Gastrocnemius medialis (tissue), 4 donors: ENCODE results near the gene IGSF1. TPM values are rescaled to one million over a fixed set of nuclear protein-coding genes. Genes with fewer than 3 reads are reported as not detected.

Source experiments
- ATAC-seq, 2 donors: fragments of 150-250 bp; one replicate each; pipeline ENCODE4 v1.9.1; 2016
- DNase-seq, 2 donors: peaks; one replicate each; pipeline ENCODE4 v3.0.0-alpha.2; 2019
- H3K27ac ChIP-seq, 4 donors: fragments of 200-600 bp; sonication (generic); 1 replicate in 1 of 4; 2 replicates in 3 of 4; pipeline ENCODE4 v1.5.1; 2016 to 2018; ENCODE audit warnings: mild to moderate bottlenecking in 2 of 4, moderate library complexity in 1 of 4
- H3K27me3 ChIP-seq, 3 donors: fragments of 200-600 bp; sonication (generic) in 2 of 3; 1 replicate in 1 of 3; 2 replicates in 2 of 3; pipeline versions ENCODE4 v1.5.1 to v1.6.0; 2016 to 2019; ENCODE audit warnings: mild to moderate bottlenecking in 1 of 3, moderate library complexity in 1 of 3
- H3K36me3 ChIP-seq, 2 donors: fragments of 200-600 bp; sonication (generic) in 1 of 2; one replicate each; pipeline ENCODE4 v1.5.1; 2017 to 2018
- H3K4me1 ChIP-seq, 2 donors: fragments of 200-600 bp; sonication (generic) in 1 of 2; one replicate each; pipeline ENCODE4 v1.5.1; 2016 to 2017; ENCODE audit warnings: mild to moderate bottlenecking in 2 of 2
- H3K4me3 ChIP-seq, 4 donors: fragments of 200-600 bp; sonication (generic) in 3 of 4; 1 replicate in 1 of 4; 2 replicates in 3 of 4; pipeline ENCODE4 v1.5.1; 2016 to 2019; ENCODE audit warnings: mild to moderate bottlenecking in 2 of 4
- H3K9me3 ChIP-seq, 3 donors: fragments of 200-600 bp; sonication (generic) in 2 of 3; 1 replicate in 1 of 3; 2 replicates in 2 of 3; pipeline ENCODE4 v1.5.1; 2016 to 2019
- CTCF ChIP-seq, 5 experiments: fragments of 450-650 bp in 3 of 5; fragments of 200-600 bp in 2 of 5; sonication (generic) in 2 of 5; IDR thresholded peaks in 4 of 5; conservative IDR thresholded peaks in 1 of 5; 1 replicate in 4 of 5; 2 replicates in 1 of 5; pipeline ENCODE4 v1.5.1; 2016 to 2019; ENCODE audit warnings: antibody characterized with exemption in 5 of 5, mild to moderate bottlenecking in 3 of 5, moderate library complexity in 3 of 5
- POLR2A ChIP-seq, 2 donors: fragments of 450-650 bp; IDR thresholded peaks; one replicate each; pipeline ENCODE4 v1.6.1; 2017; ENCODE audit warnings: antibody characterized with exemption in 2 of 2, mild to moderate bottlenecking in 2 of 2, moderate library complexity in 2 of 2
- in situ Hi-C, 4 donors: fragments of 200-750 bp; cut with MboI; loops; one replicate each; pipeline versions ENCODE4 v1.15.0 to v1.8.0; 2017; ENCODE audit warnings: low sequenced_read_pairs in 4 of 4
- intact Hi-C: fragments of 100-400 bp; cut with DNase I; formaldehyde crosslinking; loops from one replicate; pipeline ENCODE4 v1.15.1; 2023; ENCODE audit warnings: low total_unique reads
- total RNA-seq, 4 donors: library from RNA; depleted of rRNA; stranded (reverse); fragments of >200 nt; gene quantifications; one replicate each; pipeline versions ENCODE4 v1.1.0 to v1.2.3, GENCODE V29; 2016

Gene IGSF1
- total RNA-seq, 4 donors from 2014 or later, result 0.56 TPM; not detected in 3

GRCh38 chrX:131264665-131265064, 24.4 kb downstream of the IGSF1 start:
- TF ChIP-seq POLR2A (IDR thresholded peaks at IDR 0.05), result no peak
- no peak for TF ChIP-seq CTCF (IDR thresholded peaks at IDR 0.05 in 4 of 5, conservative IDR thresholded peaks at IDR 0.05 in 1 of 5)
- DNase-seq, result no peak

GRCh38 chrX:131264053-131264452, 25.1 kb downstream of the IGSF1 start:
- TF ChIP-seq CTCF (IDR thresholded peaks at IDR 0.05 in 4 of 5, conservative IDR thresholded peaks at IDR 0.05 in 1 of 5) (no peak), POLR2A (IDR thresholded peaks at IDR 0.05) (no peak)
- H3K4me1 ChIP-seq, result no peaks in the 10 kb centered on the region
- in situ Hi-C loops, result no loop called here
- intact Hi-C loops, result no loop called here
- no peaks in the 10 kb centered on the region for H3K27me3 ChIP-seq
- DNase-seq (no peak), ATAC-seq (no peak)
- H3K36me3 ChIP-seq, result no peaks in the 10 kb centered on the region
- no peaks in the 10 kb centered on the region for H3K9me3 ChIP-seq
- no peak overlapping the region for H3K27ac ChIP-seq
- H3K4me3 ChIP-seq, result no peak overlapping the region

More at GRCh38 chrX:131264665-131265064, 24.4 kb downstream of the IGSF1 start:
- in situ Hi-C loops (no loop called here), intact Hi-C loops (no loop called here)
- Histone ChIP-seq H3K9me3 (no peaks in the 10 kb centered on the region), H3K4me3 (no peak overlapping the region), H3K4me1 (no peaks in the 10 kb centered on the region), H3K36me3 (no peaks in the 10 kb centered on the region), H3K27ac (no peak overlapping the region), H3K27me3 (no peaks in the 10 kb centered on the region)
- no peak for ATAC-seq

DNA sequence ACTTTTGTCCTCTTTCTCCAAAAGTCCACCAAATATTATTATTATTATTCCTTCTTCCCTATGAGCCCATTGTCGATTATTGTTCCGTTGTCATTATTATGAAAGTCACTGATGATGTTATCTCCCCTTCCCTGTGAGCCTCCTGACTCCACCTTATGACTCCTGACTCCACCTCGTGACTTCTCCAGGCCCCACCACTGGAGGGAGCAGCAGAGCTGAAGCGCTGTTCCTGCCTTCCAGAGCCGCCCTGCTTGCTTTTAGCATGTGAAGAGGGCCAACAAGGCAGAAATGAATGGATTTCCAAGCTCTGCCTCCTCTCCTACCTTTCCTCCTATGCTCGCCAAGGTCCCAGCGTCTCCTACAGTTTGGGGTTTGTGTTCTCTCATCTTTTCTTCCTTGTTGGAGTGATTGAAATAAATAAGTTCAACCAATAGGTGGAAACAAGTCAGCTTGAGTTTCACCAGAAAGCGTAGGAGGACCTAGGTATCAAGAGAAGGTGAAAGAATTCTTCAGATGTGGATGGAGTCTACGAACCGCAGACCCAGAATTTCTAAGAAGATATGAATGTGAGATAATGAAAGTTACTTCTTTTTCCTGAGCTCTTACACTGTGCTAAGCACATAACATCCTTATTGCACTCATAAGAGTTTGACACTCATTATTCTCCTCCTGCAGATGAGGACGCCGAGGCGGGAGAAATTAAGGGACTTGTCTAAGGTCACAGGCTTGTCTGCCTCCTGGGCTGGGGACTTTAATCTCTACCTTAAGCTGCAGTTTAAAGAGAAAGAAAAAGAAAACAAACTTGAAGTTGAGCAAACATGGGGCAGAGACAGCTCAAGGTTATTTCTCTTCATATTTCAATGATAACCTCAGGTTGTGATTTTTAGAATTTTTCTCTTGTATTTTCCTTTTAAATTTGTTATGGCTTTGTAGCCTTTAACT, 26.1 kb downstream of the IGSF1 start:
- TF ChIP-seq POLR2A (IDR thresholded peaks at IDR 0.05) (no peak), CTCF (IDR thresholded peaks at IDR 0.05 in 4 of 5, conservative IDR thresholded peaks at IDR 0.05 in 1 of 5) (peak in 2 of 5 experiments; percentile 11)
- in situ Hi-C loops (no loop called here), intact Hi-C loops (no loop called here)
- Histone ChIP-seq H3K4me1 (no peaks in the 10 kb centered on the region), H3K36me3 (no peaks in the 10 kb centered on the region), H3K27me3 (no peaks in the 10 kb centered on the region), H3K27ac (no peak overlapping the region), H3K9me3 (no peaks in the 10 kb centered on the region), H3K4me3 (no peak overlapping the region)
- ATAC-seq (no peak), DNase-seq (no peak)

DNA sequence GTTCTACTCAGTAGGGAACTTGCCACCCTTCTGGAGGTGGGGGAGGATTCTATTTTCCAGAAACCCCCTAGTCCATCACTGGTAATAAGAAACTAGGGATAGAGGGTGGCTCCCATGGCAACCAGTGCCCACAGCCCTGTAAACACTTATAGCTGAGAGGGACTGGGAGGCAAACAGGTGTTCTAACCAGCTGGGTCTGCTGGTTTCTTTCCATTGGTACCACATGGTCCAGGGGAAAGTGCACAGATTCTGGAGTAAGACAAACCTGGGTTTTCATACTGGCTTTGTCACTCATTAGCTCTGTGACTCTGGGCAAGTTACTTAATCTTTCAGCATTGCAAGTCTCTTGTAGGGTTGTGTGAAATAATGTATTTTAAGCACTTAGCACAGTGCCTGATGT, 26.9 kb downstream of the IGSF1 start:
- H3K4me1 ChIP-seq, result no peaks in the 10 kb centered on the region

More for the DNA sequence above, 26.9 kb downstream of the IGSF1 start:
- DNase-seq (no peak), ATAC-seq (no peak)
- H3K27ac ChIP-seq, result no peak overlapping the region
- no peak overlapping the region for H3K4me3 ChIP-seq
- intact Hi-C loops, result no loop called here
- TF ChIP-seq POLR2A (IDR thresholded peaks at IDR 0.05), result no peak
- TF ChIP-seq CTCF (IDR thresholded peaks at IDR 0.05 in 4 of 5, conservative IDR thresholded peaks at IDR 0.05 in 1 of 5), result no peak
- H3K36me3 ChIP-seq, result no peaks in the 10 kb centered on the region
- in situ Hi-C loops, result no loop called here
- no peaks in the 10 kb centered on the region for H3K9me3 ChIP-seq
- no peaks in the 10 kb centered on the region for H3K27me3 ChIP-seq
